Muscle layer of duodenum (tissue), 2 donors: ENCODE results near the gene THUMPD1.
"Not testable (repeated sequence)": the region's sequence is repeated elsewhere in the genome, so short reads cannot be mapped to it uniquely, and the experiment has no call there.

Experiments used
- H3K27ac ChIP-seq: one replicate; pipeline ENCODE4 v1.7.0; 2013; ENCODE audit warnings: mild to moderate bottlenecking, low read length
- H3K27me3 ChIP-seq: one replicate; pipeline ENCODE4 v1.7.0; 2013; ENCODE audit warnings: low read depth, mild to moderate bottlenecking, control low read depth, low read length
- H3K36me3 ChIP-seq, 2 donors: one replicate each; pipeline ENCODE4 v1.7.0; 2013; ENCODE audit warnings: low read length in 2 of 2, control low read depth in 1 of 2, mild to moderate bottlenecking in 1 of 2; ENCODE audit not compliant: insufficient read depth in 2 of 2, control insufficient read depth in 1 of 2
- H3K4me1 ChIP-seq, 2 donors: one replicate each; pipeline ENCODE4 v1.7.0; 2013; ENCODE audit warnings: low read length in 2 of 2, mild to moderate bottlenecking in 2 of 2, control low read depth in 1 of 2, moderate library complexity in 1 of 2; ENCODE audit not compliant: insufficient read depth in 2 of 2, control insufficient read depth in 1 of 2
- H3K4me3 ChIP-seq, 2 donors: one replicate each; pipeline ENCODE4 v1.7.0; 2013; ENCODE audit warnings: low read length in 2 of 2, low read depth in 1 of 2, mild to moderate bottlenecking in 1 of 2
- H3K9me3 ChIP-seq, 2 donors: one replicate each; pipeline ENCODE4 v1.7.0; 2013; ENCODE audit warnings: low read length in 2 of 2, control low read depth in 1 of 2, mild to moderate bottlenecking in 1 of 2; ENCODE audit not compliant: control insufficient read depth in 1 of 2
- donor health status: healthy.

Gene THUMPD1

GRCh38 chr16:20726661-20727060 lies 15.0 kb downstream of the THUMPD1 start:
- H3K4me3 ChIP-seq, result no peak overlapping the region
- H3K27me3 ChIP-seq, result no peaks in the 10 kb centered on the region
- no peaks in the 10 kb centered on the region for H3K36me3 ChIP-seq
- H3K9me3 ChIP-seq, result no peaks in the 10 kb centered on the region
- H3K27ac ChIP-seq, result no peak overlapping the region
- H3K4me1 ChIP-seq, result no peaks in the 10 kb centered on the region

GRCh38 chr16:20720251-20720650 lies 21.4 kb downstream of the THUMPD1 start:
- H3K27ac ChIP-seq, result no peak overlapping the region
- no peaks in the 10 kb centered on the region for H3K27me3 ChIP-seq
- H3K4me1 ChIP-seq, result no peaks in the 10 kb centered on the region
- no peaks in the 10 kb centered on the region for H3K36me3 ChIP-seq
- no peak overlapping the region for H3K4me3 ChIP-seq
- no peaks in the 10 kb centered on the region for H3K9me3 ChIP-seq

- H3K36me3 ChIP-seq, H3K9me3 ChIP-seq, H3K27ac ChIP-seq, H3K4me3 ChIP-seq, H3K4me1 ChIP-seq, H3K27me3 ChIP-seq: not testable (repeated sequence)
Measured at GRCh38 chr16:20717718-20718117, 23.9 kb downstream of the THUMPD1 start.

- no peaks in the 10 kb centered on the region for H3K36me3 ChIP-seq
- peaks cover 0 to 3% of the 10 kb centered on the region in 2 donors for H3K9me3 ChIP-seq
- no peak overlapping the region for H3K27ac ChIP-seq
- peaks cover 0 to 22% of the 10 kb centered on the region in 2 donors for H3K4me1 ChIP-seq
- H3K4me3 ChIP-seq, result no peak overlapping the region
- H3K27me3 ChIP-seq, result no peaks in the 10 kb centered on the region
Measured at GRCh38 chr16:20711277-20711911, 30.2 kb downstream of the THUMPD1 start.

- H3K27me3 ChIP-seq, H3K27ac ChIP-seq, H3K4me3 ChIP-seq, H3K36me3 ChIP-seq, H3K9me3 ChIP-seq: not testable (repeated sequence)
- peaks cover 0 to 22% of the 10 kb centered on the region in 2 donors for H3K4me1 ChIP-seq
Measured at GRCh38 chr16:20708129-20708528, 33.5 kb downstream of the THUMPD1 start.

- Histone ChIP-seq H3K36me3 (no peaks in the 10 kb centered on the region), H3K9me3 (peaks cover 0 to 3% of the 10 kb centered on the region in 2 donors), H3K4me1 (peaks cover 0 to 22% of the 10 kb centered on the region in 2 donors), H3K27ac (no peak overlapping the region), H3K27me3 (no peaks in the 10 kb centered on the region), H3K4me3 (no peak overlapping the region)
Measured at GRCh38 chr16:20707461-20707860, 34.2 kb downstream of the THUMPD1 start.

GRCh38 chr16:20705972-20706371 lies 35.6 kb downstream of the THUMPD1 start:
- H3K27ac ChIP-seq, H3K27me3 ChIP-seq: not testable (repeated sequence)

GRCh38 chr16:20704281-20704680 lies 37.3 kb downstream of the THUMPD1 start:
- H3K27me3 ChIP-seq, result no peaks in the 10 kb centered on the region
- H3K36me3 ChIP-seq, result no peaks in the 10 kb centered on the region
- peaks cover 0 to 3% of the 10 kb centered on the region in 2 donors for H3K4me1 ChIP-seq
- H3K27ac ChIP-seq, result peak overlapping the region; percentile 31
- peaks cover 0 to 3% of the 10 kb centered on the region in 2 donors for H3K9me3 ChIP-seq
- H3K4me3 ChIP-seq, result no peak overlapping the region

More at GRCh38 chr16:20705972-20706371, 35.6 kb downstream of the THUMPD1 start:
- peaks cover 0 to 11% of the 10 kb centered on the region in 2 donors for H3K4me1 ChIP-seq
- not testable (repeated sequence) for H3K9me3 ChIP-seq, H3K4me3 ChIP-seq, H3K36me3 ChIP-seq

- H3K27ac ChIP-seq, H3K9me3 ChIP-seq, H3K4me1 ChIP-seq, H3K36me3 ChIP-seq, H3K4me3 ChIP-seq, H3K27me3 ChIP-seq: not testable (repeated sequence)
Measured at GRCh38 chr16:20701692-20702091, 39.9 kb downstream of the THUMPD1 start.

GRCh38 chr16:20696618-20697017 lies 45.0 kb downstream of the THUMPD1 start:
- Histone ChIP-seq H3K4me1 (no peaks in the 10 kb centered on the region), H3K9me3 (no peaks in the 10 kb centered on the region), H3K27me3 (no peaks in the 10 kb centered on the region), H3K4me3 (no peak overlapping the region), H3K36me3 (no peaks in the 10 kb centered on the region), H3K27ac (no peak overlapping the region)

GRCh38 chr16:20695024-20695423 lies 46.6 kb downstream of the THUMPD1 start:
- H3K9me3 ChIP-seq, result no peaks in the 10 kb centered on the region
- no peaks in the 10 kb centered on the region for H3K4me1 ChIP-seq
- no peaks in the 10 kb centered on the region for H3K27me3 ChIP-seq
- H3K36me3 ChIP-seq, result no peaks in the 10 kb centered on the region
- no peak overlapping the region for H3K27ac ChIP-seq
- no peak overlapping the region for H3K4me3 ChIP-seq

GRCh38 chr16:20694096-20694495 lies 47.5 kb downstream of the THUMPD1 start:
- H3K9me3 ChIP-seq, H3K36me3 ChIP-seq, H3K27me3 ChIP-seq, H3K4me3 ChIP-seq, H3K4me1 ChIP-seq, H3K27ac ChIP-seq: not testable (repeated sequence)
